CD4-positive, alpha-beta T cell treated with Interferon gamma for 1 hour (primary cell): Measurements from ENCODE around the gene LPCAT1.
"Not testable (repeated sequence)": the region's sequence is repeated elsewhere in the genome, so short reads cannot be mapped to it uniquely, and the experiment has no call there.

Experiments
- DNase-seq: peaks from one replicate; pipeline ENCODE4 v3.0.0-alpha.2; 2020

LPCAT1 gene

GRCh38 chr5:1507961-1508658, 15.7 kb downstream of the LPCAT1 start:
- DNase-seq: no peak

GRCh38 chr5:1507457-1507856, 16.3 kb downstream of the LPCAT1 start:
- DNase-seq: no peak

GRCh38 chr5:1507014-1507375, 16.8 kb downstream of the LPCAT1 start:
- DNase-seq: no peak

GRCh38 chr5:1506242-1507013, 17.3 kb downstream of the LPCAT1 start:
- no peak for DNase-seq

GRCh38 chr5:1505506-1506241, 18.1 kb downstream of the LPCAT1 start:
- no peak for DNase-seq

GRCh38 chr5:1505089-1505488, 18.7 kb downstream of the LPCAT1 start:
- not testable (repeated sequence) for DNase-seq

GRCh38 chr5:1504617-1505016, 19.1 kb downstream of the LPCAT1 start:
- DNase-seq: peak; percentile 30

GRCh38 chr5:1504069-1504595, 19.6 kb downstream of the LPCAT1 start:
- no peak for DNase-seq

- peak; percentile 75 for DNase-seq
These were observed 20.3 kb downstream of the LPCAT1 start for GRCh38 chr5:1503241-1504068.

- DNase-seq: no peak
These were observed 21.0 kb downstream of the LPCAT1 start for GRCh38 chr5:1502737-1503120.

GRCh38 chr5:1502046-1502736, 21.6 kb downstream of the LPCAT1 start:
- peak; percentile 82 for DNase-seq

- no peak for DNase-seq
These were observed 22.3 kb downstream of the LPCAT1 start for GRCh38 chr5:1501372-1502045.

GRCh38 chr5:1500411-1501091, 23.2 kb downstream of the LPCAT1 start:
- DNase-seq: no peak

- no peak for DNase-seq
These were observed 23.9 kb downstream of the LPCAT1 start for GRCh38 chr5:1499851-1500250.

GRCh38 chr5:1498623-1499416, 24.9 kb downstream of the LPCAT1 start:
- no peak for DNase-seq

GRCh38 chr5:1497795-1498622, 25.8 kb downstream of the LPCAT1 start:
- DNase-seq: no peak

- DNase-seq: peak; percentile 43
These were observed 26.4 kb downstream of the LPCAT1 start for GRCh38 chr5:1497242-1497777.

GRCh38 chr5:1495525-1495897, 28.2 kb downstream of the LPCAT1 start:
- DNase-seq: peak; percentile 29
